SU-DHL-6 (cell line): ENCODE measurements around the gene TAOK2.

Experiments
- H2AFZ ChIP-seq: fragments of 200-600 bp; sonication (generic); 2 replicates; pipeline ENCODE4 v1.6.1; 2014; ENCODE audit warnings: low read depth, mild to moderate bottlenecking, moderate library complexity, mixed read lengths, antibody characterized with exemption, low read length; ENCODE audit not compliant: severe bottlenecking
- H3F3A ChIP-seq: fragments of 200-600 bp; shearing (Covaris generic); 2 replicates; pipeline ENCODE4 v1.6.0; 2016; ENCODE audit warnings: antibody characterized with exemption, mild to moderate bottlenecking; ENCODE audit not compliant: insufficient read depth
- H3K27ac ChIP-seq: fragments of 200-600 bp; sonication (generic); 2 replicates; pipeline ENCODE4 v1.5.1; 2016; ENCODE audit warnings: low read depth, mild to moderate bottlenecking, low read length, moderate library complexity, mixed read lengths
- H3K27me3 ChIP-seq: fragments of 200-600 bp; sonication (generic), shearing (Covaris generic); 2 replicates; pipeline ENCODE4 v1.6.0; 2014; ENCODE audit warnings: mild to moderate bottlenecking, low read length
- H3K36me3 ChIP-seq: fragments of 200-600 bp; sonication (generic); 2 replicates; pipeline ENCODE4 v1.6.1; 2014; ENCODE audit warnings: mild to moderate bottlenecking, low read length, mixed read lengths
- H3K4me2 ChIP-seq: fragments of 300-600, 200-600 bp; shearing (Covaris generic), sonication (generic); 2 replicates; pipeline ENCODE4 v1.6.0; 2014; ENCODE audit warnings: low read length, low read depth, mild to moderate bottlenecking; ENCODE audit not compliant: poor library complexity, severe bottlenecking
- H3K4me3 ChIP-seq: fragments of 200-600 bp; sonication (generic); 2 replicates; pipeline ENCODE4 v1.5.1; 2014; ENCODE audit warnings: antibody characterized with exemption, low read length, mild to moderate bottlenecking, mixed read lengths; ENCODE audit not compliant: insufficient read depth, poor library complexity, severe bottlenecking
- H3K79me2 ChIP-seq: fragments of 200-600 bp; sonication (generic); 2 replicates; pipeline ENCODE4 v1.6.1; 2014; ENCODE audit warnings: mild to moderate bottlenecking, low read length, moderate library complexity; ENCODE audit not compliant: insufficient read depth
- H3K9ac ChIP-seq: fragments of 200-600 bp; sonication (generic); 2 replicates; pipeline ENCODE4 v1.7.0; 2014; ENCODE audit warnings: mild to moderate bottlenecking, low read length
- H3K9me2 ChIP-seq: fragments of 200-600 bp; sonication (generic); replicated peaks from 2 replicates; pipeline ENCODE4 v1.6.1; 2014; ENCODE audit warnings: low read length; ENCODE audit not compliant: insufficient read depth
- H3K9me3 ChIP-seq: fragments of 200-600 bp; sonication (generic); 2 replicates; pipeline ENCODE4 v1.6.1; 2014; ENCODE audit warnings: low read length, mixed read lengths; ENCODE audit not compliant: insufficient read depth
- H4K20me1 ChIP-seq: fragments of 200-600 bp; sonication (generic); 2 replicates; pipeline ENCODE4 v1.6.1; 2014; ENCODE audit warnings: low read depth, mild to moderate bottlenecking, antibody characterized with exemption, low read length, moderate library complexity, mixed read lengths
- EZH2phosphoT487 ChIP-seq: fragments of 200-600 bp; sonication (generic), shearing (Covaris generic); conservative IDR thresholded peaks from 2 replicates; pipeline ENCODE4 v1.6.1; 2018; ENCODE audit warnings: mild to moderate bottlenecking, antibody characterized with exemption, low read length, moderate library complexity, mixed read lengths
- TF ChIP-seq, protein P1 (sequence below): fragments of 200-600 bp; sonication (generic); IDR thresholded peaks from one replicate; pipeline ENCODE4 v1.5.1; 2017; ENCODE audit warnings: antibody characterized with exemption, mild to moderate bottlenecking, low read length, moderate library complexity; ENCODE audit not compliant: insufficient read depth, poor library complexity, severe bottlenecking

TAOK2 gene

DNA sequence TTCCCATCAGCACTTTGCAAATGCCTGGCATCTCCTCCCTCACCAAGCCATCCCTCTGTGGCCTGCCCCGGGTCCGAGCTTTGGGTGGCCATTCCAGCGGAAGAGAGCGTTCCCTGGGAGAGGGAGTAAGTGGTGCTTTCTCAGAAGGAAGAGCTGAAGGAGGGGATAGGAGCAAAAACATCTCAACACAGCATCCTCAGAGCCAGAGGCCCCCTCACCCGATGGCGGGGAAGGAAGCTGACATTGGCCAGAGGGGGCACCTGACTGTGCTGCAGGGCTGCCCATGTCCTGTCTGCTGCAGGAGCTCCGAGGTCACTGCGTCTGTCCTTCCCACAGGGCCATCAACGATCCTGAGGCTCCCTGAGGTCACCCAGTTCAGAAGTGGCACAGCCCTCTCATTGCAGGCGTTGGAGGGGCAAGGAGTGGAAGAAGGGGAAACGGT lies 57.8 kb downstream of the TAOK2 start:
- H3K4me2 ChIP-seq, result no peak overlapping the region
- TF ChIP-seq, protein P1, sequence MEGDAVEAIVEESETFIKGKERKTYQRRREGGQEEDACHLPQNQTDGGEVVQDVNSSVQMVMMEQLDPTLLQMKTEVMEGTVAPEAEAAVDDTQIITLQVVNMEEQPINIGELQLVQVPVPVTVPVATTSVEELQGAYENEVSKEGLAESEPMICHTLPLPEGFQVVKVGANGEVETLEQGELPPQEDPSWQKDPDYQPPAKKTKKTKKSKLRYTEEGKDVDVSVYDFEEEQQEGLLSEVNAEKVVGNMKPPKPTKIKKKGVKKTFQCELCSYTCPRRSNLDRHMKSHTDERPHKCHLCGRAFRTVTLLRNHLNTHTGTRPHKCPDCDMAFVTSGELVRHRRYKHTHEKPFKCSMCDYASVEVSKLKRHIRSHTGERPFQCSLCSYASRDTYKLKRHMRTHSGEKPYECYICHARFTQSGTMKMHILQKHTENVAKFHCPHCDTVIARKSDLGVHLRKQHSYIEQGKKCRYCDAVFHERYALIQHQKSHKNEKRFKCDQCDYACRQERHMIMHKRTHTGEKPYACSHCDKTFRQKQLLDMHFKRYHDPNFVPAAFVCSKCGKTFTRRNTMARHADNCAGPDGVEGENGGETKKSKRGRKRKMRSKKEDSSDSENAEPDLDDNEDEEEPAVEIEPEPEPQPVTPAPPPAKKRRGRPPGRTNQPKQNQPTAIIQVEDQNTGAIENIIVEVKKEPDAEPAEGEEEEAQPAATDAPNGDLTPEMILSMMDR, result no peak
- no peak for TF ChIP-seq EZH2phosphoT487

DNA sequence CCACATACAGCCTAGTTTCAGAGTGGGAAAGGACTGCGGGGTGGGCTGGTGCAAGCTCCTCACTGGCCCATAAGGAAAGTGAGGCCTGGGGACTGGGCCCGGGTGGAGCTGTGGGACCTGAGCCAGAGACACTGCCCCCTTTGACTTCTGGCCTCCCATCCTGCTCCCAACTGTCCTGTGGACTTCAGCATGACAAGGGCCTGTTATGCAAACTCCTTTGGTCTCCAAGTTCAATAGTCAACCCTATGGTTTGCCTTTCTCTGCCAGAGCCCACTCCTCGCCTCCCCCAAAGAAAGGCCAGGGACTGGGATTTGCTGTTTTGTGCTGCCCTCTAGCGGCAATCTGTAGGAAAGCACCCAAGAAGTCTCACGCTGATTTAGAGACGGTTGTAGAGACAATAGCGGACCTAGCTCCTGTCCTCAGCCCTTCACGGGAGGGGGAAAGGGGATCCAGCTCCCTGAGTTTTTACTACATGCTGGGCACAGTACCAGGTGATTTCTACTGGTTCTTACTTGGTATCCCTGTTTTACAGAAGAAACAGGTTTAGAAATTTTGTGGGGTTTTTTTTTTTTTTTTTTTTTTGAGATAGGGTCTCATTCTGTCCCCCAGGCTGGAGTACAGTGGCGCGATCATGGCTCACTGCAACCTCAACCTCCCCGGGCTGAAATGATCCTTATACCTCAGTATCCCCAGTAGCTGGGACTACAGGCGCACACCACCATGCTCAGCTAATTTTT lies 58.6 kb downstream of the TAOK2 start:
- H3K4me2 ChIP-seq, result no peak overlapping the region
- no peaks in the 10 kb centered on the region for H3F3A ChIP-seq
- no peaks in the 10 kb centered on the region for H3K79me2 ChIP-seq
- H4K20me1 ChIP-seq, result no peaks in the 10 kb centered on the region
- no peak overlapping the region for H3K4me3 ChIP-seq
- no peaks in the 10 kb centered on the region for H3K36me3 ChIP-seq
- no peak overlapping the region for H3K9ac ChIP-seq
- no peak overlapping the region for H3K27ac ChIP-seq
- no peaks in the 10 kb centered on the region for H3K9me2 ChIP-seq
- no peak for TF ChIP-seq EZH2phosphoT487
- TF ChIP-seq, protein P1, result peak; percentile 76
- H2AFZ ChIP-seq, result no peak overlapping the region
- H3K9me3 ChIP-seq, result no peaks in the 10 kb centered on the region
- no peaks in the 10 kb centered on the region for H3K27me3 ChIP-seq

More for the DNA sequence above, 57.8 kb downstream of the TAOK2 start:
- H3K27me3 ChIP-seq, result no peaks in the 10 kb centered on the region
- H3K9ac ChIP-seq, result no peak overlapping the region
- H2AFZ ChIP-seq, result no peak overlapping the region
- no peak overlapping the region for H3K27ac ChIP-seq
- no peaks in the 10 kb centered on the region for H3K36me3 ChIP-seq
- H4K20me1 ChIP-seq, result no peaks in the 10 kb centered on the region
- no peak overlapping the region for H3K4me3 ChIP-seq
- H3K9me3 ChIP-seq, result no peaks in the 10 kb centered on the region
- H3K9me2 ChIP-seq, result no peaks in the 10 kb centered on the region
- no peaks in the 10 kb centered on the region for H3F3A ChIP-seq
- H3K79me2 ChIP-seq, result no peaks in the 10 kb centered on the region

DNA sequence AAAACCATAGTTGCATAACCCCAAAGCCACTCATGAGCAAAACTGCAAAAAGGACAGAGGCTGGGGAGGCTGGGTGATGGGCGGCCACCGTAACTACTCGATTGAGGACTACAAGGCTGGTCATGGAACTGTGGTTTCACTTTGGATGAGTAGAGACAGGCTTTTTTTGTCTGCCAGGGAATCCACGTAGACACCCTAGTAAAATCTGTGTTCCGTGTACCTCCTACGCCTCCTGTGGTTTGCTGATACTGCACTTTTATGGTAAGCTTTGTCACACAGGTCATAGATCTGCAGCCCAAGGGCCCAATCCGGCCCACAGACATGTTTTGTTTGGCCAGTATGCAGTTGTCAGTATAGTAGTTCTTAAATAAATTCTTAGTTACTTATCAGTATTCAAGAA lies 59.6 kb downstream of the TAOK2 start:
- H3K9ac ChIP-seq, result no peak overlapping the region
- no peaks in the 10 kb centered on the region for H3K9me2 ChIP-seq
- H3K9me3 ChIP-seq, result no peaks in the 10 kb centered on the region
- no peaks in the 10 kb centered on the region for H3K79me2 ChIP-seq
- TF ChIP-seq EZH2phosphoT487, result no peak
- TF ChIP-seq, protein P1, result no peak
- no peaks in the 10 kb centered on the region for H4K20me1 ChIP-seq
- no peak overlapping the region for H3K4me2 ChIP-seq
- H3K36me3 ChIP-seq, result no peaks in the 10 kb centered on the region
- H3F3A ChIP-seq, result no peaks in the 10 kb centered on the region
- no peak overlapping the region for H2AFZ ChIP-seq
- no peak overlapping the region for H3K27ac ChIP-seq
- H3K4me3 ChIP-seq, result no peak overlapping the region
- no peaks in the 10 kb centered on the region for H3K27me3 ChIP-seq
